Fibroblast of lung (primary cell): Measurements from ENCODE around the gene PROK1. TPM values are rescaled to one million over a fixed set of nuclear protein-coding genes. Genes with fewer than 3 reads are reported as not detected.

Experiments
- DNase-seq, 2 donors: peaks; one replicate each; pipeline versions ENCODE4 v3.0.0 to v3.0.0-alpha.2; 2010; ENCODE audit warnings: low read depth in 2 of 2
- H2AFZ ChIP-seq: 2 replicates; pipeline ENCODE4 v1.5.1; 2012; ENCODE audit warnings: low read length, control low read depth, inconsistent platforms
- H3K27ac ChIP-seq: 2 replicates; pipeline ENCODE4 v1.5.1; 2011; ENCODE audit warnings: low read length, control low read depth; ENCODE audit not compliant: insufficient read depth
- H3K27me3 ChIP-seq: 2 replicates; pipeline ENCODE4 v1.5.1; 2011; ENCODE audit warnings: mild to moderate bottlenecking, low read length; ENCODE audit not compliant: control insufficient read depth, insufficient read depth
- H3K36me3 ChIP-seq: 2 replicates; pipeline ENCODE4 v1.5.1; 2011; ENCODE audit warnings: low read length; ENCODE audit not compliant: control insufficient read depth, insufficient read depth
- H3K4me1 ChIP-seq: 2 replicates; pipeline ENCODE4 v1.5.1; 2011; ENCODE audit warnings: low read length; ENCODE audit not compliant: control insufficient read depth, insufficient read depth; ENCODE audit errors: extremely low read depth
- H3K4me2 ChIP-seq: 2 replicates; pipeline ENCODE4 v1.5.1; 2011; ENCODE audit warnings: low read length, control low read depth; ENCODE audit not compliant: insufficient read depth; ENCODE audit errors: extremely low read depth
- H3K4me3 ChIP-seq, 4 experiments: fragments of 200-600 bp in 1 of 4; sonication (generic) in 1 of 4; replicated peaks in 1 of 4; 2 replicates each; pipeline ENCODE4 v1.5.1; 2011 to 2016; ENCODE audit warnings: low read length in 4 of 4, low read depth in 3 of 4, mild to moderate bottlenecking in 3 of 4, control low read depth in 2 of 4, inconsistent platforms in 1 of 4, mixed read lengths in 1 of 4; ENCODE audit not compliant: insufficient read depth in 1 of 4; ENCODE audit errors: control extremely low read depth in 1 of 4
- H3K79me2 ChIP-seq: 2 replicates; pipeline ENCODE4 v1.5.1; 2012; ENCODE audit warnings: mild to moderate bottlenecking, low read length, inconsistent platforms; ENCODE audit not compliant: control insufficient read depth, insufficient read depth
- H3K9ac ChIP-seq: 2 replicates; pipeline ENCODE4 v1.5.1; 2011; ENCODE audit warnings: mild to moderate bottlenecking, low read length, control low read depth; ENCODE audit not compliant: insufficient read depth
- H3K9me3 ChIP-seq: 2 replicates; pipeline ENCODE4 v1.5.1; 2012; ENCODE audit warnings: low read depth, low read length; ENCODE audit not compliant: control insufficient read depth, insufficient read depth
- H4K20me1 ChIP-seq: 2 replicates; pipeline ENCODE4 v1.5.1; 2011; ENCODE audit warnings: low read length; ENCODE audit not compliant: control insufficient read depth, insufficient read depth; ENCODE audit errors: extremely low read depth
- CTCF ChIP-seq, 2 donors: IDR thresholded peaks in 1 of 2; conservative IDR thresholded peaks in 1 of 2; 1 replicate in 1 of 2; 2 replicates in 1 of 2; pipeline ENCODE4 v1.5.1; 2011 to 2012; ENCODE audit warnings: low read length in 2 of 2, control low read depth in 1 of 2, inconsistent platforms in 1 of 2, low read depth in 1 of 2, mild to moderate bottlenecking in 1 of 2
- EZH2 ChIP-seq: IDR thresholded peaks from 2 replicates; pipeline ENCODE4 v1.5.1; 2012; ENCODE audit warnings: low read length, control low read depth, mild to moderate bottlenecking; ENCODE audit errors: missing control alignments
- polyA plus RNA-seq, 2 donors: library from polyadenylated mRNA; depleted of rRNA in 1 of 2; stranded (reverse) in 1 of 2; unstranded in 1 of 2; fragments of >200 nt; gene quantifications; 2 replicates each; pipeline ENCODE4 v1.2.1, GENCODE V29; 2011 to 2012; ENCODE audit warnings: missing spikeins in 1 of 2
- total RNA-seq: library from RNA; depleted of rRNA; stranded (reverse); fragments of >200 nt; gene quantifications from 2 replicates; pipeline ENCODE4 v1.2.1, GENCODE V29; 2014

Gene PROK1
- total and polyA plus RNA-seq, 2 donors (not counting 1 experiment from before 2014, with no cell fraction given) = not detected

DNA sequence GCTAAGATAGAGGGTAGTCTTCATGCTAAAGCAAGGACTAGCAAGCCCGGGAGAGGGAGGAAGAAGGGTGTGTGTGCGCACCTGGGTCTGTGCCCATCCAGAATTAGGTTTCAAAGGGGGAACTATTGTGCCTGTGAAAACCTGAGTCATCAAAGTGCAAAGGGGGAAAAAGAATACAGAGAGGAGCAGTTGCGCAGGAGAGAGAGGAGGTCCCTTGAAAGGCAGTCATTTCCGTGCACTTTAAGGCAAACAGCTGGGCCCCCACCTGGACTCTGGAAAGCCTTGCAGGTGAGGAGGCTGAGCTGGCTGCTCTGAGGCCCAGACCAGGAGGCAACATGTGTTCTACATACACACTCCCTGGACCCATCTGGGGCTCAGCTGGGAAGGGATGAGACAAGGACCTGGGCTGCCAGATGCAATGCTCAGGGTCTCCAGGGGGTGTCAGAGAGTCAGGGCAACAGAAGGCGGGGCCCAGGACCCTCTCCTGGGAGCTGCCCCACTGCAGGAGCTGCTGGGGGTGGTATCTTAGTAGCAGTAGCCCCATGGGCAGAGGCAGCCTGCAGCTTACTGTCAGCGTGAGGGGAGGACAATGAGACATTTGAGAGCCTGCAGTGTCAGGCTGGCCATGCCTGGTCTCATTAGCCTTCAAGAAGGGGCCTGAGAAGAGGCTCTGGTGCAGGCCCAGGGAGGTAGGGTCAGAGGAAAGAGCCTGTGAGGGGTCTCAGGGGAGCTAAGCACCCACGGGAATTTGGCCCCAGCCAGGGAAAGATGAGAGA, 14.3 kb downstream of the PROK1 start:
- Histone ChIP-seq H3K4me1 (no peaks in the 10 kb centered on the region), H3K9me3 (no peaks in the 10 kb centered on the region), H3K79me2 (no peaks in the 10 kb centered on the region), H4K20me1 (no peaks in the 10 kb centered on the region), H3K27me3 (peaks cover 4% of the 10 kb centered on the region), H3K27ac (no peak overlapping the region), H3K4me2 (no peak overlapping the region), H3K4me3 (no peak overlapping the region), H2AFZ (no peak overlapping the region), H3K36me3 (no peaks in the 10 kb centered on the region), H3K9ac (no peak overlapping the region)
- DNase-seq = no peak
- no peak for TF ChIP-seq EZH2
- no peak for TF ChIP-seq CTCF (conservative IDR thresholded peaks at IDR 0.05 in 1 of 2, IDR thresholded peaks at IDR 0.05 in 1 of 2; ENCODE audit: low read depth in 1 of 2, low read length in 2 of 2)

- H2AFZ ChIP-seq = no peak overlapping the region
- no peaks in the 10 kb centered on the region for H3K79me2 ChIP-seq
Observed at GRCh38 chr1:110465814-110466380, 14.9 kb downstream of the PROK1 start.

More at GRCh38 chr1:110465814-110466380, 14.9 kb downstream of the PROK1 start:
- Histone ChIP-seq H3K9me3 (no peaks in the 10 kb centered on the region), H3K36me3 (no peaks in the 10 kb centered on the region), H3K27me3 (peaks cover 4% of the 10 kb centered on the region), H3K9ac (no peak overlapping the region), H3K4me2 (no peak overlapping the region), H3K27ac (no peak overlapping the region), H4K20me1 (no peaks in the 10 kb centered on the region), H3K4me1 (no peaks in the 10 kb centered on the region), H3K4me3 (no peak overlapping the region)
- TF ChIP-seq EZH2 (no peak), CTCF (conservative IDR thresholded peaks at IDR 0.05 in 1 of 2, IDR thresholded peaks at IDR 0.05 in 1 of 2; ENCODE audit: low read depth in 1 of 2, low read length in 2 of 2) (no peak)
- no peak for DNase-seq
